ENCODE measurements around the gene DENND4A. TPM values are rescaled to one million over a fixed set of nuclear protein-coding genes. Genes with fewer than 3 reads are reported as not detected.

The DENND4A gene
- total and polyA plus RNA-seq, 2 experiments from 2014 or later: 5.6 to 10.9 TPM

DNA sequence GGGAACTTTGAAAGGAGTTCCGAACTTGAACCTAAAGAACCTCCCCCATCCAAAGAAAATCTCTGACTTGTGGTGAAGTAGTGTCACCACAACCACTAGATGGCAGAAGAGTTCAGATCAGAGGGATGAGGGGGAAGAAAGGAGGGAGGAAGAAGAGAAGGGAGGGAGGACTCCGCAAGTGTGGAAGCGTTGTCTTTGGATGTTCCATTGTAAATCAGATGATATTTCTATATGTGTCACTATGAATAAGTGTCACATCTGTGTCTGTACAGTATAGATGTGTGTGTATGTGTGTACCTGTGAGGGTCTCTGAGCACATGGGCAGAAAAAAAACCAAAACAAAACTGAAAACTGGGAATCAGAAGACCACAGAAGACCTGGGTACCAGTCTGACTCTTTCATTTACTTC lies 153.4 kb downstream of the DENND4A start:
- no peak for TF ChIP-seq EZH2phosphoT487 (IDR thresholded peaks at IDR 0.05; ENCODE audit: insufficient read depth, low read depth)
- TF ChIP-seq EZH2 (IDR thresholded peaks at IDR 0.05; ENCODE audit: insufficient read depth, poor library complexity, severe bottlenecking): no peak
- WGBS, 2 experiments (ENCODE audit: low coverage in 1 of 2, low lambda C conversion rate in 2 of 2, missing lambda C conversion rate in 2 of 2): 4 to 8% methylated on average over 3 of the region's 3 CpGs
- H3K9ac ChIP-seq: no peak overlapping the region
- H3K4me3 ChIP-seq: peak overlapping the region; percentile 27; the same call in 1 of the 2 replicates
- peak overlapping the region; percentile 59 for H3K4me2 ChIP-seq (ENCODE audit: unreplicated experiment)
- H4K20me1 ChIP-seq (ENCODE audit: insufficient read depth): no peaks in the 10 kb centered on the region
- H3K36me3 ChIP-seq (ENCODE audit: low read depth): no peaks in the 10 kb centered on the region
- no peaks in the 10 kb centered on the region for H3F3A ChIP-seq (ENCODE audit: insufficient read depth)
- peak overlapping the region; percentile 68; the same call in 1 of the 2 replicates for H2AFZ ChIP-seq
- no peaks in the 10 kb centered on the region for H3K79me2 ChIP-seq (ENCODE audit: insufficient read depth)
- H3K9me3 ChIP-seq (ENCODE audit: low read depth): no peaks in the 10 kb centered on the region
- H3K27me3 ChIP-seq (replicated peaks; ENCODE audit: insufficient read depth): no peaks in the 10 kb centered on the region
- in situ Hi-C loops (cut with MboI): loop anchor here (10.0 kb wide), 1 partner anchor 216 kb away; no protein-coding TSS in a partner anchor
- DNase-seq: peak; percentile 82
- H3K9me2 ChIP-seq (ENCODE audit: insufficient read depth): no peaks in the 10 kb centered on the region
- H3K27ac ChIP-seq: no peak overlapping the region
- H3K4me1 ChIP-seq (ENCODE audit: insufficient read depth): peaks cover 17% of the 10 kb centered on the region

DNA sequence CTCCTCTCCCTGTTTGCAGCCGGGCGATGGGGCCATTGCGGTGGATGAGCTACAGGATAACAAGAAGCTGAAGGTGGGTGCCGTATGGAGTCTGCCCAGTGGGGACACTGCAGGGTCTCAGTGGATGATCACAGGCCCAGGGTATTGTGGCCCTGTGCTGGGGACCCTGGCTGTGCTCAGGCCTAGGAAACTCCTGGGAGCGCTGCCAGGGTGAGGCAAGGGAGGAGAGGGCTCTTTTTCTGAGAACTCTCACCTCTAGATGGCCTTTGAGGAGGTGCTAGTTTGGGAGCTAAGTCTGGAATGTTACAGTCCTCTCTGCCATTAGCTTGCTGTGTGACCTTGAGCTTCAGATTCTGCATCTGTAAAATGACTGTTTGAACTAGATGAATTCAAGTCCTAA lies 154.0 kb downstream of the DENND4A start:
- peak overlapping the region; percentile 68; the same call in 1 of the 2 replicates for H2AFZ ChIP-seq
- H3K4me3 ChIP-seq: 0 out of 2 replicates have a peak overlapping the region, but pooled peaks have one; percentile 27
- H3K4me2 ChIP-seq (ENCODE audit: unreplicated experiment): peak overlapping the region; percentile 59
- H3K27me3 ChIP-seq (replicated peaks; ENCODE audit: insufficient read depth): no peaks in the 10 kb centered on the region
- H3K27ac ChIP-seq: no peak overlapping the region
- in situ Hi-C loops (cut with MboI): loop anchor here (10.0 kb wide), 1 partner anchor 217 kb away; no protein-coding TSS in a partner anchor
- H4K20me1 ChIP-seq (ENCODE audit: insufficient read depth): no peaks in the 10 kb centered on the region
- H3K36me3 ChIP-seq (ENCODE audit: low read depth): no peaks in the 10 kb centered on the region
- DNase-seq: no peak
- no peaks in the 10 kb centered on the region for H3F3A ChIP-seq (ENCODE audit: insufficient read depth)
- WGBS, 2 experiments (ENCODE audit: low coverage in 1 of 2, low lambda C conversion rate in 2 of 2, missing lambda C conversion rate in 2 of 2): 76 to 78% methylated on average over 5 of the region's 5 CpGs
- H3K9me3 ChIP-seq (ENCODE audit: low read depth): no peaks in the 10 kb centered on the region
- no peak for TF ChIP-seq EZH2 (IDR thresholded peaks at IDR 0.05; ENCODE audit: insufficient read depth, poor library complexity, severe bottlenecking)
- no peak for TF ChIP-seq EZH2phosphoT487 (IDR thresholded peaks at IDR 0.05; ENCODE audit: insufficient read depth, low read depth)
- no peaks in the 10 kb centered on the region for H3K79me2 ChIP-seq (ENCODE audit: insufficient read depth)
- peaks cover 17% of the 10 kb centered on the region for H3K4me1 ChIP-seq (ENCODE audit: insufficient read depth)
- H3K9me2 ChIP-seq (ENCODE audit: insufficient read depth): no peaks in the 10 kb centered on the region
- no peak overlapping the region for H3K9ac ChIP-seq

DNA sequence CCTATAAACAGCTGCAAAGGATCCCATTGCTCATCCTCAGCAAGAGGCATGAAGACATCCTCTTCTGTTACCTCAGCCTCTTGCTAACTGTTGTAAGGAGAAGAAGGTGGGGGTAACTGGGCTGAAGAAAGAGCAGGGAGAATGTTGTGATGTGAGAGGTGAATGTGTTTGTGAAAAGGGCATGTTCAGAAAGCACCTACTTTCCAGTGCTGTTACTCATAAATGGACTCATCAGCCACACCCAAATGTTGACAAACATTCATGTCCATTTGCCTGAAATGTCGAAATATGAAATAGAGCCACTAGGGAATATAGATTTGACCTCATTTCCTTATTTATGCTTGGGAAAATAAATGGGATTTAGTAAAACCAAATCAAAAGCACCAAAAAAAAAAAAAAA lies 157.7 kb downstream of the DENND4A start:
- 97 to 100% methylated on average over 1 of the region's 1 CpG for WGBS, 2 experiments (ENCODE audit: low coverage in 1 of 2, low lambda C conversion rate in 2 of 2, missing lambda C conversion rate in 2 of 2)
- Histone ChIP-seq H2AFZ (no peak overlapping the region), H3K9me3 (ENCODE audit: low read depth) (no peaks in the 10 kb centered on the region), H3K9me2 (ENCODE audit: insufficient read depth) (no peaks in the 10 kb centered on the region), H3F3A (ENCODE audit: insufficient read depth) (0 out of 2 replicates have a peak, but pooled peaks cover 11% of the 10 kb centered on the region), H3K4me1 (ENCODE audit: insufficient read depth) (peaks cover 18% of the 10 kb centered on the region), H3K4me2 (ENCODE audit: unreplicated experiment) (no peak overlapping the region), H4K20me1 (ENCODE audit: insufficient read depth) (no peaks in the 10 kb centered on the region), H3K79me2 (ENCODE audit: insufficient read depth) (no peaks in the 10 kb centered on the region), H3K27me3 (replicated peaks; ENCODE audit: insufficient read depth) (no peaks in the 10 kb centered on the region), H3K9ac (no peak overlapping the region), H3K4me3 (no peak overlapping the region), H3K36me3 (ENCODE audit: low read depth) (no peaks in the 10 kb centered on the region), H3K27ac (no peak overlapping the region)
- no peak for TF ChIP-seq EZH2phosphoT487 (IDR thresholded peaks at IDR 0.05; ENCODE audit: insufficient read depth, low read depth)
- TF ChIP-seq EZH2 (IDR thresholded peaks at IDR 0.05; ENCODE audit: insufficient read depth, poor library complexity, severe bottlenecking): no peak
- in situ Hi-C loops (cut with MboI): loop anchor here (10.0 kb wide), 1 partner anchor 220 kb away; no protein-coding TSS in a partner anchor
- peak; percentile 66 for DNase-seq

DNA sequence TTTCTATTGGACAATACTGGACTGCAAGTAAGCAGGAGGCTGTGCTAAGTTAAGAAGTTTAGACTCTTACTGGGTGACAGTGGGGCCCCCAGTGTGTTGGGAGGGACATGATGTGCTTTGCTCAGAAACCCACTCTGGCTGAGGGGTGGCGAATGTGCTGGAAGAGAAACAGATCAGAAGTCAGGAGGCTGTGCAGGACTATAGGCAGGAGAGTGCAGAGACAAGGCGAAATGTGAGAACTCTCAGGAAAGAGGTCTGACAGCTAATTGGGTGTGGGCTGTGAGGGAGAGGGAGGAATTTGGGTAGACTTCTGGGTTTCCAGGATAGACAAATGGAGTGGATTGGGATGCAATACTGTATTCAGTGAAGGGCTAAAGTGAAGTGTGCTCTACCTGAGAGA lies 158.3 kb downstream of the DENND4A start:
- Histone ChIP-seq H3K4me3 (no peak overlapping the region), H2AFZ (no peak overlapping the region), H3K9me3 (ENCODE audit: low read depth) (no peaks in the 10 kb centered on the region), H3K9me2 (ENCODE audit: insufficient read depth) (no peaks in the 10 kb centered on the region), H3K36me3 (ENCODE audit: low read depth) (no peaks in the 10 kb centered on the region), H3K79me2 (ENCODE audit: insufficient read depth) (no peaks in the 10 kb centered on the region), H4K20me1 (ENCODE audit: insufficient read depth) (no peaks in the 10 kb centered on the region), H3F3A (ENCODE audit: insufficient read depth) (0 out of 2 replicates have a peak, but pooled peaks cover 11% of the 10 kb centered on the region), H3K4me2 (ENCODE audit: unreplicated experiment) (no peak overlapping the region), H3K4me1 (ENCODE audit: insufficient read depth) (peaks cover 18% of the 10 kb centered on the region), H3K9ac (no peak overlapping the region), H3K27ac (no peak overlapping the region), H3K27me3 (replicated peaks; ENCODE audit: insufficient read depth) (no peaks in the 10 kb centered on the region)
- no peak for DNase-seq
- 80 to 83% methylated on average over 2 of the region's 2 CpGs for WGBS, 2 experiments (ENCODE audit: low coverage in 1 of 2, low lambda C conversion rate in 2 of 2, missing lambda C conversion rate in 2 of 2)
- TF ChIP-seq EZH2 (IDR thresholded peaks at IDR 0.05; ENCODE audit: insufficient read depth, poor library complexity, severe bottlenecking) (no peak), EZH2phosphoT487 (IDR thresholded peaks at IDR 0.05; ENCODE audit: insufficient read depth, low read depth) (no peak)
- in situ Hi-C loops (cut with MboI): loop anchor here (10.0 kb wide), 1 partner anchor 221 kb away; no protein-coding TSS in a partner anchor

Measured in GM23248 (cell line).